Suprapubic skin (tissue), 4 donors: ENCODE measurements around the gene TBC1D1.

Experiments
- POLR2A ChIP-seq, 2 donors: fragments of 450-650 bp; IDR thresholded peaks; one replicate each; pipeline ENCODE4 v1.6.1; 2017; ENCODE audit warnings: antibody characterized with exemption in 2 of 2, mild to moderate bottlenecking in 2 of 2, moderate library complexity in 2 of 2
- POLR2AphosphoS5 ChIP-seq, 3 donors: sonication (generic); formaldehyde crosslinking; IDR thresholded peaks; one replicate each; pipeline ENCODE4 v1.6.1; 2017; ENCODE audit warnings: antibody characterized with exemption in 3 of 3
- TF ChIP-seq, protein P1 (sequence below), 2 donors: fragments of 200-600 bp in 1 of 2; fragments of 450-650 bp in 1 of 2; sonication (generic) in 1 of 2; IDR thresholded peaks; one replicate each; pipeline ENCODE4 v1.5.1; 2016 to 2019; ENCODE audit warnings: antibody characterized with exemption in 2 of 2, mild to moderate bottlenecking in 1 of 2, moderate library complexity in 1 of 2

DNA sequence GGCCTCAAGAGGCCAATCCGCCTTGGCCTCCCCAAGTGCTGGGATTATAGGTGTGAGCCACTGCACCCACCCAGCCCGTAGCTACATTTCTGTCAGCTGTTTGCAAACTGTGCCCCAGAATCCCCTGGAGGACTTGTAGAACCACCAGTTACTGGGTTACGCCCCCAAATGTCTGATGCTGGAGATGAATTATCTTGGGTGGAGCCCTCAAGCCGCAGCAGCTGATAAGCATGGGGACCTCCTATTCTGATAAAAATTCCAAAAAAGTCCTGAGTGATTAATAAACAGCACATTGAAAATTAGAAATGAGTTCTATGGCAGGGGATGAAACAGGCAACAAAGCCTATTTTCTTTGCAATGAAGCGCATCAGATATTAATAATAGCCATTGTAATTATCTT is 174.3 kb downstream of the TBC1D1 start:
- TF ChIP-seq, protein P1, sequence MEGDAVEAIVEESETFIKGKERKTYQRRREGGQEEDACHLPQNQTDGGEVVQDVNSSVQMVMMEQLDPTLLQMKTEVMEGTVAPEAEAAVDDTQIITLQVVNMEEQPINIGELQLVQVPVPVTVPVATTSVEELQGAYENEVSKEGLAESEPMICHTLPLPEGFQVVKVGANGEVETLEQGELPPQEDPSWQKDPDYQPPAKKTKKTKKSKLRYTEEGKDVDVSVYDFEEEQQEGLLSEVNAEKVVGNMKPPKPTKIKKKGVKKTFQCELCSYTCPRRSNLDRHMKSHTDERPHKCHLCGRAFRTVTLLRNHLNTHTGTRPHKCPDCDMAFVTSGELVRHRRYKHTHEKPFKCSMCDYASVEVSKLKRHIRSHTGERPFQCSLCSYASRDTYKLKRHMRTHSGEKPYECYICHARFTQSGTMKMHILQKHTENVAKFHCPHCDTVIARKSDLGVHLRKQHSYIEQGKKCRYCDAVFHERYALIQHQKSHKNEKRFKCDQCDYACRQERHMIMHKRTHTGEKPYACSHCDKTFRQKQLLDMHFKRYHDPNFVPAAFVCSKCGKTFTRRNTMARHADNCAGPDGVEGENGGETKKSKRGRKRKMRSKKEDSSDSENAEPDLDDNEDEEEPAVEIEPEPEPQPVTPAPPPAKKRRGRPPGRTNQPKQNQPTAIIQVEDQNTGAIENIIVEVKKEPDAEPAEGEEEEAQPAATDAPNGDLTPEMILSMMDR (IDR thresholded peaks at IDR 0.05), result no peak
- TF ChIP-seq POLR2A (IDR thresholded peaks at IDR 0.05) (no peak), POLR2AphosphoS5 (IDR thresholded peaks at IDR 0.05) (no peak)
